ENCODE data around the gene CUX1.

DNA sequence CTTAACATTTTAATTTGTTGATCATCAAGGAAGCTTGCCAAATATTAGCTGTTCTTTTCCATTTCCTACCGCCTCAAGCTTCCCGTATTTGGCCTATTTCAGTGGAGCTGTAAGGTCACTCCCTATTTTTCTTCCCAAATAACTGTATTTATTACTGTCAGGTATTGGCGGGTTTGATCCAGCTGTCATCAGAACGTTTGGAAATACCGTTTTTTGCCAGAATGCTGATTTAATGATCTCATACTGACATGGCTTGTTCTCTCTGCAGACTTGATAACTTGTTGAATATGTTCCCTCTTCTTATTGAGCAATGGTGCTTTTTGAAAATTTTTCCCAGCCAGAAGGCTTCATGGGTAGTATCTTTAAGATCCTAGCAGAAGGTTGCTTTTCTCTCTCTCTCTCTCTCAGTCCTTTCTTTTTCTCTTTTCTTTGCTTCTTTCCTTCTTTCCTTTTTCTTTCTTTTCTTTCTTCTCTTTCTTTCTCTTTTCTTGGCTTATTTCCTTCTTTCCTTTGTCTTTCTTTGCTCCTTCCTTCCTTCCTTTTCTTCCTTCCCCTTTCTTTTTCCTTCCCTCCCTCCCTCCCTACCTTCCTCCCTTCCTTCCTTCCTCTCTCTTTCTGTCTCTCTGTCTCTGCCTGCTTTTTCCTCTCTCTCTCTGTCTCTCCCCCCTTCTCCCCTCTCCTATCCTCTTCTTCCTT, 42.1 kb downstream of the CUX1 start:
- TF ChIP-seq, protein P1, sequence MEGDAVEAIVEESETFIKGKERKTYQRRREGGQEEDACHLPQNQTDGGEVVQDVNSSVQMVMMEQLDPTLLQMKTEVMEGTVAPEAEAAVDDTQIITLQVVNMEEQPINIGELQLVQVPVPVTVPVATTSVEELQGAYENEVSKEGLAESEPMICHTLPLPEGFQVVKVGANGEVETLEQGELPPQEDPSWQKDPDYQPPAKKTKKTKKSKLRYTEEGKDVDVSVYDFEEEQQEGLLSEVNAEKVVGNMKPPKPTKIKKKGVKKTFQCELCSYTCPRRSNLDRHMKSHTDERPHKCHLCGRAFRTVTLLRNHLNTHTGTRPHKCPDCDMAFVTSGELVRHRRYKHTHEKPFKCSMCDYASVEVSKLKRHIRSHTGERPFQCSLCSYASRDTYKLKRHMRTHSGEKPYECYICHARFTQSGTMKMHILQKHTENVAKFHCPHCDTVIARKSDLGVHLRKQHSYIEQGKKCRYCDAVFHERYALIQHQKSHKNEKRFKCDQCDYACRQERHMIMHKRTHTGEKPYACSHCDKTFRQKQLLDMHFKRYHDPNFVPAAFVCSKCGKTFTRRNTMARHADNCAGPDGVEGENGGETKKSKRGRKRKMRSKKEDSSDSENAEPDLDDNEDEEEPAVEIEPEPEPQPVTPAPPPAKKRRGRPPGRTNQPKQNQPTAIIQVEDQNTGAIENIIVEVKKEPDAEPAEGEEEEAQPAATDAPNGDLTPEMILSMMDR (IDR thresholded peaks at IDR 0.05) = no peak
- TF ChIP-seq POLR2A (IDR thresholded peaks at IDR 0.05) = no peak

All from suprapubic skin (tissue), 3 donors.